Loucy (cell line): Measurements from ENCODE around the gene CHIC2.

Source experiments
- H2AFZ ChIP-seq: fragments of 200-600 bp; sonication (generic); 2 replicates; pipeline ENCODE4 v1.6.0; 2016; ENCODE audit warnings: antibody characterized with exemption, mild to moderate bottlenecking, low read length, moderate library complexity
- H3F3A ChIP-seq: fragments of 200-600 bp; 2 replicates; pipeline ENCODE4 v1.6.0; 2016; ENCODE audit warnings: antibody characterized with exemption, low read depth, mild to moderate bottlenecking
- H3K27me3 ChIP-seq: fragments of 200-600 bp; sonication (generic); 2 replicates; pipeline ENCODE4 v1.6.1; 2014; ENCODE audit warnings: low read length, mild to moderate bottlenecking; ENCODE audit not compliant: insufficient read depth, poor library complexity, severe bottlenecking
- H3K36me3 ChIP-seq: fragments of 200-600 bp; sonication (generic); 2 replicates; pipeline ENCODE4 v1.6.1; 2016; ENCODE audit warnings: low read length; ENCODE audit not compliant: insufficient read depth
- H3K4me1 ChIP-seq: fragments of 200-600 bp; sonication (generic); 2 replicates; pipeline ENCODE4 v1.5.1; 2014; ENCODE audit warnings: low read length, mild to moderate bottlenecking; ENCODE audit not compliant: insufficient read depth, poor library complexity, severe bottlenecking
- H3K4me2 ChIP-seq: fragments of 200-600 bp; sonication (generic); 2 replicates; pipeline ENCODE4 v1.6.0; 2014; ENCODE audit warnings: antibody characterized with exemption, low read length, low read depth, mild to moderate bottlenecking; ENCODE audit not compliant: poor library complexity, severe bottlenecking
- H3K4me3 ChIP-seq: fragments of 200-600 bp; sonication (generic); 2 replicates; pipeline ENCODE4 v1.5.1; 2014; ENCODE audit warnings: low read length, mild to moderate bottlenecking, mixed read lengths; ENCODE audit not compliant: poor library complexity, severe bottlenecking
- H3K79me2 ChIP-seq: fragments of 200-600 bp; sonication (generic); 2 replicates; pipeline ENCODE4 v1.6.1; 2014; ENCODE audit warnings: low read length; ENCODE audit not compliant: insufficient read depth
- H3K9ac ChIP-seq: fragments of 200-600 bp; sonication (generic); 2 replicates; pipeline ENCODE4 v1.6.0; 2014; ENCODE audit warnings: mild to moderate bottlenecking, low read depth, low read length, moderate library complexity; ENCODE audit not compliant: poor library complexity, severe bottlenecking
- H3K9me2 ChIP-seq: fragments of 200-600 bp; sonication (generic); replicated peaks from 2 replicates; pipeline ENCODE4 v1.6.1; 2016; ENCODE audit warnings: low read depth, low read length, mixed read lengths
- H3K9me3 ChIP-seq: fragments of 200-600 bp; sonication (generic); 2 replicates; pipeline ENCODE4 v1.6.1; 2014; ENCODE audit warnings: mild to moderate bottlenecking, antibody characterized with exemption, low read length, low read depth; ENCODE audit not compliant: insufficient read depth
- H4K20me1 ChIP-seq: fragments of 200-600 bp; sonication (generic); 2 replicates; pipeline ENCODE4 v1.6.0; 2014; ENCODE audit warnings: antibody characterized with exemption, low read length, mild to moderate bottlenecking; ENCODE audit not compliant: insufficient read depth, poor library complexity, severe bottlenecking
- CTCF ChIP-seq: fragments of 200-600 bp; sonication (generic); conservative IDR thresholded peaks from 2 replicates; pipeline ENCODE4 v1.5.1; 2014; ENCODE audit warnings: mild to moderate bottlenecking, antibody characterized with exemption, low read length
- EZH2phosphoT487 ChIP-seq: fragments of 200-600 bp; IDR thresholded peaks from 2 replicates; pipeline ENCODE4 v1.6.1; 2018; ENCODE audit warnings: antibody characterized with exemption, mild to moderate bottlenecking, moderate library complexity, borderline replicate concordance

Gene CHIC2

GRCh38 chr4:53967986-53968385 lies 96.4 kb downstream of the CHIC2 start:
- H3K4me3 ChIP-seq = no peak overlapping the region
- H3K4me1 ChIP-seq = no peaks in the 10 kb centered on the region

GRCh38 chr4:53963781-53964180 lies 100.6 kb downstream of the CHIC2 start:
- TF ChIP-seq CTCF (no peak), EZH2phosphoT487 (no peak)
- Histone ChIP-seq H4K20me1 (no peaks in the 10 kb centered on the region), H3K9ac (no peak overlapping the region), H3K36me3 (no peaks in the 10 kb centered on the region), H3K4me2 (no peak overlapping the region), H3K9me2 (no peaks in the 10 kb centered on the region), H3K4me3 (no peak overlapping the region), H3F3A (no peaks in the 10 kb centered on the region), H3K9me3 (no peaks in the 10 kb centered on the region), H2AFZ (no peak overlapping the region), H3K27me3 (no peaks in the 10 kb centered on the region), H3K79me2 (no peaks in the 10 kb centered on the region), H3K4me1 (no peaks in the 10 kb centered on the region)

More at GRCh38 chr4:53967986-53968385, 96.4 kb downstream of the CHIC2 start:
- no peaks in the 10 kb centered on the region for H3F3A ChIP-seq
- no peak overlapping the region for H3K4me2 ChIP-seq
- H3K36me3 ChIP-seq = no peaks in the 10 kb centered on the region
- no peaks in the 10 kb centered on the region for H3K79me2 ChIP-seq
- no peaks in the 10 kb centered on the region for H3K9me2 ChIP-seq
- no peaks in the 10 kb centered on the region for H3K9me3 ChIP-seq
- H2AFZ ChIP-seq = no peak overlapping the region
- H4K20me1 ChIP-seq = no peaks in the 10 kb centered on the region
- TF ChIP-seq EZH2phosphoT487 (no peak), CTCF (no peak)
- no peaks in the 10 kb centered on the region for H3K27me3 ChIP-seq
- no peak overlapping the region for H3K9ac ChIP-seq

GRCh38 chr4:53963336-53963735 lies 101.1 kb downstream of the CHIC2 start:
- no peaks in the 10 kb centered on the region for H3K9me3 ChIP-seq
- H3K79me2 ChIP-seq = no peaks in the 10 kb centered on the region
- no peak overlapping the region for H3K4me3 ChIP-seq
- no peak overlapping the region for H3K9ac ChIP-seq
- no peaks in the 10 kb centered on the region for H3K36me3 ChIP-seq
- H4K20me1 ChIP-seq = no peaks in the 10 kb centered on the region
- TF ChIP-seq EZH2phosphoT487 (no peak), CTCF (no peak)
- H3K4me2 ChIP-seq = no peak overlapping the region
- H2AFZ ChIP-seq = no peak overlapping the region
- no peaks in the 10 kb centered on the region for H3K27me3 ChIP-seq
- H3K9me2 ChIP-seq = no peaks in the 10 kb centered on the region
- no peaks in the 10 kb centered on the region for H3K4me1 ChIP-seq
- H3F3A ChIP-seq = no peaks in the 10 kb centered on the region
